ENCODE measurements around the gene WDR90. TPM values are rescaled to one million over a fixed set of nuclear protein-coding genes. Genes with fewer than 3 reads are reported as not detected.

The WDR90 gene
- total RNA-seq, 2 donors from 2014 or later: 28.3 to 57.6 TPM

DNA sequence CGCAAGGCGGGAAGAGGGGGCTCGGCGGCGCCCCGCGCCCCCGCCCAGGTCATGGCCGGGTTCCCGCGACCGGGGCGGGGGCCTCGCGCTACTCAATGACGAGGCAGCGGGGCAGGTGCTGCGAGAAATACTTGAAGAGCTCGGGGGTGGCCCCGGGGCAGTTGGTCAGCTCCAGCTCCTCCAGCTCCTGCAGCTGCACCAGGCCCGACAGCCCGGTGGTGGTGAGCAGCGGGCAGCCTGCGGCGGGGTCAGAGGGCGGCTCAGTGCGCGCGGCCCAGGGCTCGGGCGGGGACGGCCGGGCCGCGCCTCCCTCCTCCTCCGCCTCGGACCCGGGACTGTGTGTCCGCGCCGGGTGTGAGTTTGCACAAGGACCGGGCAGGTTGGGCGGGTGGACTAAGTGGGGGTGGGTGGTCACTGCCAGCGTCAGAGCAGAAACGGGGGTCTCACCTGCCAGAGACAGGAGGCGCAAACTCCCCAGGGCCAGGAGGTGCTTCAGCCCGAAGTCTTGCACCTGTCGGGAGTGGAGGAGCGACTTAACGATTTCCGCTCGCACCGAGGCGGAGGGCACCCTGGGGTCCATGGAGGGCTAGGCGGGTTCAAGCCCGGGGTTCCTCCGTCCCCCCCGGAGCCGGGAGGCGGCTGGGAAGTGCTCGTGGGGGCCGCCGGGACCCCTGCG, 45.2 kb downstream of the WDR90 start:
- intact Hi-C loops (cut with DNase I, micrococcal nuclease): no loop called here
- ATAC-seq: no peak
- no peak for DNase-seq

DNA sequence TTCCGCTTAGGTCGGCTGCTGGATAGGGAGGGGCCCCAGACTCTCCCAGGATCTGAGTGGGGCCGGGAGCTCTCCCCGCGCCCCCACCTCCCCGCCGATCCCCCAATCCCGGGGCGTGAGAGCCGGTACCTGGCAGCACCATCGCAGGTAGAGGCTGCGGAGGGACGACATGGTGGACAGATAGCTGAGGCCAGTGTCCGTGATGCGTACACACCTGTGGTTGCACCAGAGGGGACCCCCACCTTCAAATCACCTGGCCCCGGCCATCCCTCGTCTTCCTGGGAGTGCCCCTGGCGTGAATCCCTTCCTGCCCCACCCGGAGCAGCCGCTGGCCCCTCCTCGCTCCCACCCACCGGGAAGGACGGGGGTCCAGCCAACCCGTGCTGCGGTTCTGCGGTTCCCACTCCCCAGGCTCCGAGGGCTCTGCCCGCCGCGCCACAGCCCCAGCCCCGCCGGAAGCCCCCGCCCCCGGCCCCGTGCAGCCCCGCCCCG, 45.7 kb downstream of the WDR90 start:
- ATAC-seq (no peak), DNase-seq (no peak)
- intact Hi-C loops (cut with DNase I, micrococcal nuclease): no loop called here

- intact Hi-C loops (cut with DNase I, micrococcal nuclease): no loop called here
- ATAC-seq: peak; percentile 86
- peak; percentile 89 to 92 for DNase-seq
These were observed 46.4 kb downstream of the WDR90 start for GRCh38 chr16:695355-696089.

GRCh38 chr16:698911-699671, 49.9 kb downstream of the WDR90 start:
- ATAC-seq (no peak), DNase-seq (no peak)
- intact Hi-C loops (cut with DNase I, micrococcal nuclease): no loop called here

DNA sequence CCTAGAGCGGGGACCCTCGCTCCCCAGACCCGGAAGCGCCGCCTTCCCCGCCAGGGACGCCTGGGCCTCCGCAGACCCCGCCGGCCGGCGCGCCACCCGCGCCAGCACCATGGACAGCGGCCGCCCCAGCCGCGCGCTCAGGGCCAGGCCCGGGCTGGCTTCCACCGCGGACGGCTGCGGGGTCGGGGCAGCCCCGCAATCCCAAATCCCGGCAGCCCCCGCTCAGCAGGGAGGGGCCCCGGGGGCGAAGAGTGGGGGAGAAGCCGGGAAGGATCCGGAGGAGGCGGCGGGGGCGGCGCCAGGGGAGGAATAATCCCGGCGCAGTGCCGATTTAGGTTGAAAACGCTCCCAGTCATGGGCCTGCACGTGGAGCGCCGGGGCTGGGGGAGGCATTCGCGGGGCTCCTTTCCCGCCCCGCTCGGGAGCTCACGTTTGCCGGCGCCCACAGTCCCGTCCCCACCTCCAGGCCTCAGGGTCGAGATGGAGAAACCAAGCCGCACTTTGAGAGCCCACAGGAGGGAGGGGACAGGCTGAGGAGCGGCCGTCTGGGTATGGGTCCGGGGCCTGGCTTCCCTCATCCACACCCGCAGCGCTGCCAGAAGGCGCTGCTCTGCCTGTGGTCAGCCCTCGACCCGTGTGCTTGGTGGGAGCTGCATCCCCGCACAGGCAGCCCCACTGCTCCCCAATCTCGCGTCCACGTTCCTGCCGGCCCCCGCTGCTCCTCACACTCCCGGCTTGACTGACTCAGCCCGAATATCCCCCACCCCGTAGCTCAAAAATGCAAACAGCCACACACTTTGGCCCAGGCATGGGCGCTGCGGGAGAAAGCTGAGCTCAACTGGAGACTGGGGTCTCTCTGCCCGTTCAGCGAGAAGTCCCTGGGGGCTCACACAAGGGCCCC, 51.8 kb downstream of the WDR90 start:
- ATAC-seq: peak; percentile 16
- intact Hi-C loops (cut with DNase I, micrococcal nuclease): loop anchor here in 1 of 2 donors (10.0 kb wide), 1 partner anchor 54 kb away; no protein-coding TSS in a partner anchor
- no peak for DNase-seq

GRCh38 chr16:702341-702740, 53.2 kb downstream of the WDR90 start:
- intact Hi-C loops (cut with DNase I, micrococcal nuclease): loop anchor here in 1 of 2 donors (10.0 kb wide), 1 partner anchor 52 kb away; no protein-coding TSS in a partner anchor
- ATAC-seq: no peak
- DNase-seq: no peak

- ATAC-seq: no peak
- intact Hi-C loops (cut with DNase I, micrococcal nuclease): loop anchor here in 1 of 2 donors (10.0 kb wide), 1 partner anchor 51 kb away; no protein-coding TSS in a partner anchor
- DNase-seq: no peak
These were observed 54.2 kb downstream of the WDR90 start for GRCh38 chr16:703406-703805.

DNA sequence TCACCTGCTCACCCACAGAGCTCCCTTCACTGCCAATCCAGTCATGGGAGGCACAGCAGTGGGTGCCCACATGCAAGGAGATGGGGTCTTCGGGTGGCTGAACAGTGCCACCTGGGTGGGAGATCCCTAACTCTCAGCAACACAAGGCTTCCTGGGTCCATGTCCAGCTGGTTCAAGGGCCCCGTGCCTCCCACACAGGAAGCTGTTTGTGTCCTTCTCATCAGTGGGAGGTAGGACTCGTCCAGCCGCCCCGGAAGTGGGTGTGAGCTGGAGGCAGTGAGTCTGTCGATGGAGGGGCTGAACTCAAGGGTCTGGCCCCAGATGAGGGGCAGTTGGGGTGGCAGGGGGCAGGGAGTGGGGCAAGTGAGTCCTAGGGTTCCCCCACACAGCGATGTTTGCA, 54.9 kb downstream of the WDR90 start:
- intact Hi-C loops (cut with DNase I, micrococcal nuclease): loop anchor here in 1 of 2 donors (10.0 kb wide), 1 partner anchor 51 kb away; no protein-coding TSS in a partner anchor
- DNase-seq (no peak), ATAC-seq (no peak)

GRCh38 chr16:704552-705380, 55.6 kb downstream of the WDR90 start:
- ATAC-seq (no peak), DNase-seq (no peak)
- intact Hi-C loops (cut with DNase I, micrococcal nuclease): loop anchor here in 1 of 2 donors (10.0 kb wide), 1 partner anchor 50 kb away; no protein-coding TSS in a partner anchor

DNA sequence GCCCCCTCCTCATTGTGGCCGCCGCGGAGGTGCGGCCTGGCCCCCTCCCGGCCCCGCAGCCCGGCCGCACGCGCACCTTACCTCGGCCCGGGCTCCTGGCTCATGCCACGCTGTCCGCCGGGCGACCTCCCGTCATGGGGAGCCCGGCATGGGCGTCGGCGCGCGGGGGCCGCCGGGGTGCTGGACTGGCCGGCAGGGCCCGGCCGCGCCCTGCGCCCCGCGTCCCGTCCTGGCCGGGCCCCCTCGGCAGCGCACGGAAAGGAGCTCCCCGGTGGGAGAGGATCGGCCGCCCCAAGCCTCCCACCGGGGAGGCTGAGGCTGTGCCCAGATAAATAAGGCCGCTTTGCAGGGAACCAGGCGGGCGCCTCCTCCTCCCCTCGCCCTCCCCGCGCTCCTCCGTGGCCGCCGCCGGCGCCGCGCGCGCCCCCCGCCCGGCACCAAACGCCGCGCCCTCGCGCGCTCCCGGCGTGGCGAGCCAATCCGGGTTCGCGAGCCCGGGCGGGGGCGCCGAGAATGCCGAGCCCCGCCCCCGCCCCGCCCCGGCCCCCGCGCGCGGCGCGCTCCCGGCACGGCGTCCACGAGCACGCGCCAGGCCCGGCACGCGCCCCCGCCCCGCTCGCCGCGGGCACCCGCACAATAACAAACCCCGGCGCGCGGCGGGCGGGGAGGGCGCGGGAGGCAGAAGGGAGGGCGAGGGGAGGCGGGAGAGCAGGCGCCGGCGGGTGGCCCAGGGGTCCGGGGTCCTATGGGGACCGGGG, 56.4 kb downstream of the WDR90 start, which contains the start of gene FBXL16:
FBXL16 (minus strand) TSS at position 371 of the 758 bp plus-strand sequence. CDS start 8,396 bp downstream, outside the sequence.
- DNase-seq (no peak), ATAC-seq (peak; percentile 6)
- intact Hi-C loops (cut with DNase I, micrococcal nuclease): loop anchor here in 1 of 2 donors (10.0 kb wide), 1 partner anchor 49 kb away; no protein-coding TSS in a partner anchor

DNA sequence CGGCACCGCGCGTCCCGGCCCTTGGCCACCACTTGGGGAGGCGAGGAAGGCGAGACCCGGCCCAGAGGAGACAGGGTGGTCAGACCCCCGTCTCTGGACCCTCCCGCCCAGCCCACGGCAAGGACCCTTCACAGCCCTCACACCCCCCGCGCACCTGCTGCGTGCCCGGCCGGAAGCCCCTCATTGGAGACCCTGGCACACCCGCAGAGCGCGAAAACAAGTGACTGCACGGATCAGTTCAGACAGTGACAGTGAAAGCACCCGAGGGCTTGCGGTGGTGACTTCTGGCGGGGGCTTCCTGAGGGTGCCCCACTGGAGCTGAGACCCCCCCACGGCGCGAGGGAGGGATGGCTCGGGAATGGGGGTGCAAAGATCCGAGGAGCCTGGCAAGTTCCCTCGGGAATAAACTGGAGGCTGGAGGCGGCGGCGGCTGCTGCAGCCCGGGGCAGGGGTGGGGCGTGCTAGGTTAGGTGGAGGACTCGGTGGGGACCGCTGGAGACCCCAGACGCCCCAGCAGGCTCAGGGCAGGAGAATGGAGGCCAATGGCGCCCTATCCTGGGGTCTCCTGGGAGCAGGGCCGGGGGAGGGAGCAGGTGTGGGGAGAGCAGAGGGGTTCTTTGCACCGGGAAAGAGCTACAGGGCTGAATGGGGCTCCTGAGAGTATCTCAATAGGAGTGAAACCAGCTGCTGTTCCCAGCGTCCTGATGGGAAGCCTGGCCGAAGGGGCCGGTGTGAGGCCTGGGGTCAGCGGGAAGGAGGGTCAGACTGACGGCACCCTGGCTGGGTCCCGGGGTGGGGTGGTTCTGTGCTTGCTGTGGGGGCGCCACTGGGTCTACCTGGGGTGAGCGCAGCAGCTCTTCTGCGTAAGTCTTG, 57.3 kb downstream of the WDR90 start:
- no peak for ATAC-seq
- intact Hi-C loops (cut with DNase I, micrococcal nuclease): loop anchor here in 1 of 2 donors (10.0 kb wide), 1 partner anchor 48 kb away; no protein-coding TSS in a partner anchor

DNA sequence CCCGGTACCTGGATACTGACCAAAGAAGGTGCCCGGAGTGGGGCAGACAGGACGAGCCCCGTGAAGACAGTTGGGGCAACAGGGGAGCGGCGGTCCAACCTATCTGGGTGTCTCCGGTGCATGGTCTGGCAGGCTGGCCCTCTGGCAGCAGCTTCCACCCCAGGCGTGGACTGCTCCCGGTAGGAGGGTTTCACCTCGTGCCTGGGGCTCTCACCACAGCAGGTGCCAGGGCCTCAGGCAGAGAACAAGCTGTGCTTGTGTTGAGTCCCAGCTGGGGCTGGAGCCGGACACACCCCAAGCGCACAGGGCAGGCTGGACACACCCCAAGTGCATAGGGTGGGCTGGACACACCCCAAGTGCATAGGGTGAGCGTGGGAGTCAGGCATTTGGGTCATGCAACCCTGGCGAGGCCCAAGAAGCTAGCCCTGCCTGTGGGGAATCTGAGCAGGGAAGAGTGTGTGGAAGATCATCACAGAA, 57.9 kb downstream of the WDR90 start:
- intact Hi-C loops (cut with DNase I, micrococcal nuclease): loop anchor here in 1 of 2 donors (10.0 kb wide), 1 partner anchor 48 kb away; no protein-coding TSS in a partner anchor
- DNase-seq (no peak), ATAC-seq (peak; percentile 12)

More for the DNA sequence above, 57.3 kb downstream of the WDR90 start:
- DNase-seq: no peak

DNA sequence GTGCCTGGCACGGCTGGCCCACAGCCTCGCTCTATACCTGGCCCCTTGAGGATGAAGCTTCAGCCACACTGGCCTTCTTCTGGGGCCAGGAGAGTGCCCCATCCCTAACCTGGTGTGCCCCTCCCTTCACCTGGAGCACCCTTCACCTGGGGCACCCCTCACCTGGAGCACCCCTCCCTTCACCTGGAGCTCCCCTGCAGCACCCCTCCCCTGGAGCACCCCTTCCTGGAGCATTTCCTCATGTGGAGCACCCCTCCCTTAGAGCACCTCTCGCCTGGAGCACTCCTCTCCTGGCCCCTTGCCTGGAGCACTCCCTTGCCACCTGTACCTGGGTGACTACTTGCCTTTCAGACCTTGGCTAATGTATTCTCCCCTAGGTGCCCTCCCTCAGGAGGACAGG, 58.9 kb downstream of the WDR90 start:
- intact Hi-C loops (cut with DNase I, micrococcal nuclease): loop anchor here in 1 of 2 donors (10.0 kb wide), 1 partner anchor 47 kb away; no protein-coding TSS in a partner anchor
- DNase-seq: no peak
- no peak for ATAC-seq

DNA sequence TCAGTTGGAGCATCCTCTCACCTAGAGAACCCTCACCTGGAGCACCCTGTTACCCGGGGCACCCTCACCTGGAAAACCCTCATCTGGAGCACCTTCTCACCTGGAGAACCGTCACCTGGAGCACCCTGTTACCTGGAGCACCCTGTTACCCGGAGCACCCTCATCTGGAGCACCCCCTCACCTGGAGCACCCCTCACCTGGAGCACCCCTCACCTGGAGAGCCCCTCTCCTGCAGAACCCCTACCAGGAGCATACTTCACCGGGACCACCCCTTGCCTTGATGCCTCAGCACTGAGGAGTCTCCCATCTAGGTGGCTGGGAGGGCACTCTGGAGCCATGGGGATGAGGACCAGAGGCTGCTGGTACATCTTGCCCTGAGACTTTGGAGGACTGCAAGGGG, 59.8 kb downstream of the WDR90 start:
- DNase-seq (no peak), ATAC-seq (no peak)
- intact Hi-C loops (cut with DNase I, micrococcal nuclease): loop anchor here in 1 of 2 donors (10.0 kb wide), 1 partner anchor 46 kb away; no protein-coding TSS in a partner anchor
